Aorta (tissue), 5 donors: ENCODE measurements around the gene KCNJ10. TPM values are rescaled to one million over a fixed set of nuclear protein-coding genes. Genes with fewer than 3 reads are reported as not detected.

Source experiments
- ATAC-seq: fragments of 200-7000 bp; cut with Tn5 transposase; one replicate; pipeline ENCODE4 v1.9.1; 2022; ENCODE audit warnings: moderate library complexity; ENCODE audit not compliant: low FRiP score
- DNase-seq, 2 donors: peaks; one replicate each; pipeline ENCODE4 v3.0.0-alpha.2; 2020
- H3K27ac ChIP-seq, 2 donors: one replicate each; pipeline ENCODE4 v1.5.1; 2013; ENCODE audit warnings: low read length in 2 of 2, mild to moderate bottlenecking in 2 of 2, moderate library complexity in 2 of 2, control low read depth in 1 of 2, inconsistent platforms in 1 of 2, low read depth in 1 of 2
- H3K27me3 ChIP-seq, 2 donors: one replicate each; pipeline ENCODE4 v1.6.1; 2013; ENCODE audit warnings: control low read depth in 1 of 2, low read length in 1 of 2, mild to moderate bottlenecking in 1 of 2, moderate library complexity in 1 of 2; ENCODE audit not compliant: insufficient read depth in 2 of 2, control insufficient read depth in 1 of 2
- H3K36me3 ChIP-seq, 2 donors: one replicate each; pipeline ENCODE4 v1.6.1; 2013; ENCODE audit warnings: control low read depth in 1 of 2, low read length in 1 of 2, mild to moderate bottlenecking in 1 of 2; ENCODE audit not compliant: insufficient read depth in 2 of 2, control insufficient read depth in 1 of 2
- H3K4me1 ChIP-seq, 2 donors: one replicate each; pipeline ENCODE4 v1.6.1; 2013; ENCODE audit warnings: low read length in 2 of 2, control low read depth in 1 of 2, mild to moderate bottlenecking in 1 of 2, moderate library complexity in 1 of 2; ENCODE audit not compliant: insufficient read depth in 2 of 2, control insufficient read depth in 1 of 2
- H3K4me3 ChIP-seq, 2 donors: one replicate each; pipeline ENCODE4 v1.5.1; 2013; ENCODE audit warnings: low read length in 2 of 2, control low read depth in 1 of 2, mild to moderate bottlenecking in 1 of 2
- H3K9me3 ChIP-seq: one replicate; pipeline ENCODE4 v1.6.1; 2013; ENCODE audit warnings: mild to moderate bottlenecking, low read length; ENCODE audit not compliant: control insufficient read depth
- WGBS, 2 donors: extraction: QIAGEN DNeasy Blood & Tissue Kit; methylation state at CpG; one replicate each; pipeline ENCODE4 v1.1.7; 2013; 5-methylcytosine and 5-hydroxymethylcytosine counted together
- intact Hi-C, 2 donors: fragments of 100-400 bp; cut with DNase I; formaldehyde crosslinking; loops; one replicate each; pipeline versions ENCODE4 v1.14.2 to v1.15.0; 2022
- polyA plus RNA-seq, 2 donors: library from polyadenylated mRNA; stranded (reverse); fragments of 200-250 nt; gene quantifications; one replicate each; pipeline ENCODE4 v1.2.3, GENCODE V29; 2013
- total RNA-seq, 2 donors: library from RNA; stranded (reverse); fragmentation: NEBNext Ultra II Directional; extraction: Animal tissue kit (Norgen Biotek cat#: 25700); gene quantifications; one replicate each; pipeline ENCODE4 v1.2.1, GENCODE V29; 2021
- donor health status: healthy with polysubstance abuse.
- donor health status: Bipolar disorder and iron deficiency.
- donor health status: DM: no; HTN: no; CAD: no.
- donor health status: DM: no; HTN: no; CAD: no.
- donor health status: DM: yes; HTN: yes; CAD: no.

The KCNJ10 gene
- total and polyA plus RNA-seq, 4 donors, result 0.10 to 0.63 (median 0.24) TPM; not detected in 1

GRCh38 chr1:159977364-159978106 lies 92.4 kb downstream of the KCNJ10 start:
- Histone ChIP-seq H3K4me1 (no peaks in the 10 kb centered on the region), H3K27me3 (no peaks in the 10 kb centered on the region), H3K27ac (no peak overlapping the region), H3K9me3 (peaks cover 2% of the 10 kb centered on the region), H3K36me3 (no peaks in the 10 kb centered on the region), H3K4me3 (no peak overlapping the region)
- intact Hi-C loops, result no loop called here
- ATAC-seq (no peak), DNase-seq (no peak)
- 88 to 89% methylated on average over 6 of the region's 6 CpGs for WGBS, 2 donors

GRCh38 chr1:159974350-159974965 lies 95.5 kb downstream of the KCNJ10 start:
- Histone ChIP-seq H3K4me3 (no peak overlapping the region), H3K36me3 (no peaks in the 10 kb centered on the region), H3K4me1 (no peaks in the 10 kb centered on the region), H3K27ac (no peak overlapping the region), H3K27me3 (no peaks in the 10 kb centered on the region), H3K9me3 (no peaks in the 10 kb centered on the region)
- WGBS, 2 donors, result 89 to 90% methylated on average over 7 of the region's 7 CpGs
- DNase-seq, result no peak
- intact Hi-C loops, result no loop called here
- no peak for ATAC-seq

- no peak overlapping the region for H3K27ac ChIP-seq
- WGBS, 2 donors, result 80 to 89% methylated on average over 6 of the region's 6 CpGs
Measured at GRCh38 chr1:159973350-159973940, 96.5 kb downstream of the KCNJ10 start.

DNA sequence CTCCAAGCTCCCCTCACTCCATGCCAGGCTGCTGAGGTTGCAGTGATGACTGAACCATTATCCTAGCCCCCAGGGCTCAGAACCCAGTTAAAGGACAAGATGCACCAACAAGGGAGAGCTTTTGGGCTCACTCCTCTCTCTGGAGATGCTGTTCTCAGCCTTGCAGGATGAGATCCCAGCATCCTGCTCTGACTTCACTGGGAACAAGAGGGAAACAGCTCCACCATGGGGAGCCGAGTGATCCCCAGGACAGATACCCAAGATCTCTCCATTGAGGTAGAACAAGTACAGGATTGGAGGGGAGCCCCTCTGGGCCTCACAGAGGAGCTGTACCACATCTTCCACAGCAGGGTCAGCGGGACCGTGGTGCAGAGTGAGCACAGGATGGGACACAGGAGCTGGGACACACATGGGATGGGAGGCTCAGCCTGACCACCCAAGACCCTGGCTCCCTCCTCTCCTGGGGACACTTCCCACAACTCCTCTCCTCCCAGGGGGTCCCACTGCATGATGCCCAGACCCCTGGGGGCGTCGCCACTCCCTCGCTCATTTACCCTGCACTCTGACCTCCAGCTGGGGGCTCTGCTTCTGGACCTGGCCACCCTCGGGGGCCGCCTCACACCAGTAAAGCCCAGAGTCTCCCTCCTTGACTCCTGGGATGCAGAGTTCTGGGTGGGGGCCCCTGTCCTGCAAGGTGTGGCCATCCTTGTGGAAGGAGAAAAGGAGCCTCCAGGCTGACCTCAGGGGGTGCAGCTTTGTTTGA lies 97.3 kb downstream of the KCNJ10 start:
- Histone ChIP-seq H3K9me3 (no peaks in the 10 kb centered on the region), H3K4me3 (no peak overlapping the region), H3K27ac (no peak overlapping the region), H3K36me3 (no peaks in the 10 kb centered on the region), H3K27me3 (peaks cover 0 to 2% of the 10 kb centered on the region in 2 donors), H3K4me1 (no peaks in the 10 kb centered on the region)
- WGBS, 2 donors, result 77 to 89% methylated on average over 6 to 8 of the region's 8 CpGs
- ATAC-seq (peak; percentile 19), DNase-seq (no peak)
- intact Hi-C loops, result no loop called here

More at GRCh38 chr1:159973350-159973940, 96.5 kb downstream of the KCNJ10 start:
- no peaks in the 10 kb centered on the region for H3K36me3 ChIP-seq
- DNase-seq, result no peak
- intact Hi-C loops, result no loop called here
- H3K9me3 ChIP-seq, result no peaks in the 10 kb centered on the region
- H3K27me3 ChIP-seq, result peaks cover 0 to under 1% of the 10 kb centered on the region in 2 donors
- no peak for ATAC-seq
- no peak overlapping the region for H3K4me3 ChIP-seq
- H3K4me1 ChIP-seq, result no peaks in the 10 kb centered on the region

DNA sequence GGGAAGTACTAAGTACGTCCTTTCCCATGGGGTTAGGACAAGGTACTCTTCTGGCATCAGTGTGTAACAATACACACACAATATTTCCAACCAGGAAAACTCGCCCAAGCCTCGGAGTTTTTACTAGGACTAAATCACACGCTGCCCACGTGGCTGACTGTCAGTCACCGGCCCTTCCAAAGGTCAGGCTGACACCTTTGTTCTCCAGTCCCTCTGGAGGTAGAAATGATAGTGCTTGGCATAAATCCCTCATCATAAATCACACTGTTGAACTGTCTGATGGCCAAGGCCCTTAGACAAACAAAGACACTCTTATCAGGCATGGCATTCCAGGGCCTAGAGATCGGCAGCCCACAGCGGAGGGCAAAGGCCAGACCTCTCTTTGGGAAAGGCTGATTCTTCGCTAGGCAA lies 99.0 kb downstream of the KCNJ10 start:
- intact Hi-C loops, result no loop called here
- ATAC-seq, result no peak
- no peaks in the 10 kb centered on the region for H3K4me1 ChIP-seq
- peaks cover 0 to 2% of the 10 kb centered on the region in 2 donors for H3K27me3 ChIP-seq
- 51 to 52% methylated on average over 9 of the region's 9 CpGs for WGBS, 2 donors
- no peak for DNase-seq
- H3K4me3 ChIP-seq, result no peak overlapping the region
- no peaks in the 10 kb centered on the region for H3K9me3 ChIP-seq
- H3K27ac ChIP-seq, result no peak overlapping the region
- H3K36me3 ChIP-seq, result no peaks in the 10 kb centered on the region

DNA sequence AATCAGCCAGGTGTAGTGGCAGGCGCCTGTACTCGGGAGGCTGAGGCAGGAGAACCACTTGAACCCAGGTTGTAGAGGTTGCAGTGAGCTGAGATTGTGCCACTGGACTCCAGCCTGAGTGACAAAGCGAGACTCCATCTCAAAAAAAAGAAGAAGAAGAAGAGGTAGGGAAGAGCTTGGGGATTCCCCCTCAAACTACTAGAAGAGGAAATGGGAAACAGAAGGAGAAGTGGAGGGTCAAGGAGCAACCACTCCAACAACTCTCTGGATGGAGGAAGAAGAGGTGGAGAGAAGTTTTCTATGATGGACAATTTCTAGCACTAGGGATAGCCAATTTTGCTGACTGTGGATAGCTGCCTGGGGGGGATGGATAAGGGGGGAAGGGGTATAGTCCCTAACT lies 101.1 kb downstream of the KCNJ10 start:
- 91 to 92% methylated on average over 3 of the region's 3 CpGs for WGBS, 2 donors

DNA sequence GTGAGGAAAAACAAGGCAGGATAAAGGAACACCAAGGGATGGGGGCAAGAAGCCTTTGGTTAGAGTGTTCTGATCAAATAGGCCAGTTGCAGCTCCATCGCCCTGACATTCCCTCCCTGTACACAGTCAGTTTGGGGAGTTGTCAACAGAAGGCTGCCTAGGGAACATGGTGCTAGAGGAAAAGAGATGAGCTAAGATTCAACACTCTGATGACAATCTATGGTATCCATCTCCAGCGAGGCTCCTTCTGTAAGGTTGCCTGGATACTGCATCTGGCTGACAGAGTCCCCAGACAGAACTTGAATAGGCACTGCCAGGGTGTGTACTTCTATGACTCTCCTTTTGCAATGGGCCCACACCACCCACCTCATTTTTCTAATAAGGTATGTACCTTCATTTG lies 104.7 kb downstream of the KCNJ10 start:
- H3K4me1 ChIP-seq, result no peaks in the 10 kb centered on the region
- H3K27ac ChIP-seq, result no peak overlapping the region
- H3K27me3 ChIP-seq, result peaks cover 0 to 2% of the 10 kb centered on the region in 2 donors
- no peak overlapping the region for H3K4me3 ChIP-seq
- 87 to 89% methylated on average over 2 of the region's 2 CpGs for WGBS, 2 donors
- H3K36me3 ChIP-seq, result no peaks in the 10 kb centered on the region
- no peaks in the 10 kb centered on the region for H3K9me3 ChIP-seq
- intact Hi-C loops, result no loop called here
- DNase-seq (no peak), ATAC-seq (no peak)

More for the DNA sequence above, 101.1 kb downstream of the KCNJ10 start:
- Histone ChIP-seq H3K27me3 (peaks cover 0 to 2% of the 10 kb centered on the region in 2 donors), H3K9me3 (no peaks in the 10 kb centered on the region), H3K4me1 (no peaks in the 10 kb centered on the region), H3K36me3 (no peaks in the 10 kb centered on the region), H3K4me3 (no peak overlapping the region), H3K27ac (no peak overlapping the region)
- DNase-seq (no peak), ATAC-seq (no peak)
- intact Hi-C loops, result no loop called here

DNA sequence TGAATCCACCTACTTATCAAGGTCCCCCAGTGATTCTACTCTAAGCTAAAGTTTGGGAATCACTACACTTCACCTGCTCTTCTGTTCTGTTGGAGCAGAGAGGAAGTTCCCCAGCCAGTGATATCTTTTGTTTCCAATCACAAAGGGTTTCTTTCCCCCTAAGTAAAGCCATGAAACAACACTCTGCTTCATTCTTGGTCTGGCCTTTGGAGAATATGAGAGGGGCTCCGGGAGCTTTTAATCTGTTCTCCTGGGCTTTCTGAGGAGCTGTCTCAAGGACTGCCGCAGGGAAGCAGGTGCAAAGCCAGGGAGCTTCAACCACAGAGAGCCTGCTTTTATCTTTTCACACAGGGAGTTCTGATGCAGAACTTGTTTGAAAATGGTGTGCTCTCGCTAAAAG lies 105.8 kb downstream of the KCNJ10 start:
- H3K36me3 ChIP-seq, result no peaks in the 10 kb centered on the region
- no peak for ATAC-seq
- no peak for DNase-seq
- intact Hi-C loops, result no loop called here
- H3K4me1 ChIP-seq, result no peaks in the 10 kb centered on the region
- peaks cover 0 to 2% of the 10 kb centered on the region in 2 donors for H3K27me3 ChIP-seq
- no peaks in the 10 kb centered on the region for H3K9me3 ChIP-seq
- 72 to 77% methylated on average over 3 of the region's 3 CpGs for WGBS, 2 donors
- no peak overlapping the region for H3K4me3 ChIP-seq
- H3K27ac ChIP-seq, result no peak overlapping the region
